ENCODE results near the gene KRT35. TPM values are rescaled to one million over a fixed set of nuclear protein-coding genes. Genes with fewer than 3 reads are reported as not detected.

KRT35 gene
- total and polyA plus RNA-seq, 12 donors, result not detected

DNA sequence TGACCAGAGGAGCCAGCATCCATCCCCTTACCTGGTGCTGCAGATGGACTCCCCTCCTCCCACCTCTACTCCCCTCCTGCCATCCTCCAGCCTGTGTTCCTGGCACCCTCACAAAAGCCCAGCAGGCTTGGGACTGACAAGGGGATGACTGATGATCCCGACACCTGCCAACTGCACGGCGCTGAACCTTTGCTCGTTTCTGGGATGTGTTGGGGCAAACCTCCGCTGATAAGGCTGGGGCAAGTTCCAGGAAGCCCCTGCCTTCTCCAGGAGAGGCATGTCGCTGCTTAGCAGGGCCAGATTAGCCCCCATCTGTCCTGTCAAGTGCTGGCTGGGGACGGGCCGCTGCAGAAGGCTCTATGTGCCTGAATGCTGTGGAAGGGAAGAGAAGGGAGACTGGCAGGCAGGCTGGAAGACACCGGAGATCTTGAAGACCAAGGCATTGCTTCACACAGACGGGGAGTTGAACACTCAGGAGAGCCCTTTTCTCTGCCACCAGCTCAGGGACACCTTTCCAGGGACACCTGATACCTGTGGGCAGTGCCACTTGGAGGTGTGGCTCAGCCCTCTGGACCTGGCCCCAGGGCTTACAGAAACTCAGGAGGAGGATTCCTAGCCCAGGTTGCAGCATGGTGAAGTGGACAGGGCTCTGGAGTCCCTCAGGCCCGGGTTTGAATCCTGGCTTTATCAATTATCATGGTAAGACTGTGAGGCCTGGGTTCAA lies 38.7 kb upstream of the KRT35 start:
- TF ChIP-seq, protein P1, sequence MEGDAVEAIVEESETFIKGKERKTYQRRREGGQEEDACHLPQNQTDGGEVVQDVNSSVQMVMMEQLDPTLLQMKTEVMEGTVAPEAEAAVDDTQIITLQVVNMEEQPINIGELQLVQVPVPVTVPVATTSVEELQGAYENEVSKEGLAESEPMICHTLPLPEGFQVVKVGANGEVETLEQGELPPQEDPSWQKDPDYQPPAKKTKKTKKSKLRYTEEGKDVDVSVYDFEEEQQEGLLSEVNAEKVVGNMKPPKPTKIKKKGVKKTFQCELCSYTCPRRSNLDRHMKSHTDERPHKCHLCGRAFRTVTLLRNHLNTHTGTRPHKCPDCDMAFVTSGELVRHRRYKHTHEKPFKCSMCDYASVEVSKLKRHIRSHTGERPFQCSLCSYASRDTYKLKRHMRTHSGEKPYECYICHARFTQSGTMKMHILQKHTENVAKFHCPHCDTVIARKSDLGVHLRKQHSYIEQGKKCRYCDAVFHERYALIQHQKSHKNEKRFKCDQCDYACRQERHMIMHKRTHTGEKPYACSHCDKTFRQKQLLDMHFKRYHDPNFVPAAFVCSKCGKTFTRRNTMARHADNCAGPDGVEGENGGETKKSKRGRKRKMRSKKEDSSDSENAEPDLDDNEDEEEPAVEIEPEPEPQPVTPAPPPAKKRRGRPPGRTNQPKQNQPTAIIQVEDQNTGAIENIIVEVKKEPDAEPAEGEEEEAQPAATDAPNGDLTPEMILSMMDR (IDR thresholded peaks at IDR 0.05), result no peak
- TF ChIP-seq POLR2A (IDR thresholded peaks at IDR 0.05), result no peak
- Histone ChIP-seq H3K27ac (no peak overlapping the region), H3K4me1 (replicated peaks in 1 of 2) (no peaks in the 10 kb centered on the region), H3K36me3 (replicated peaks in 1 of 2) (no peaks in the 10 kb centered on the region), H3K4me3 (no peak overlapping the region), H3K27me3 (no peaks in the 10 kb centered on the region), H3K9me3 (replicated peaks in 1 of 3) (no peaks in the 10 kb centered on the region)
- DNase-seq, result no peak
- intact Hi-C loops (cut with DNase I), result no loop called here
- 46 to 60% (median 50%) methylated on average over 7 to 11 of the region's 11 CpGs for WGBS, 4 donors

DNA sequence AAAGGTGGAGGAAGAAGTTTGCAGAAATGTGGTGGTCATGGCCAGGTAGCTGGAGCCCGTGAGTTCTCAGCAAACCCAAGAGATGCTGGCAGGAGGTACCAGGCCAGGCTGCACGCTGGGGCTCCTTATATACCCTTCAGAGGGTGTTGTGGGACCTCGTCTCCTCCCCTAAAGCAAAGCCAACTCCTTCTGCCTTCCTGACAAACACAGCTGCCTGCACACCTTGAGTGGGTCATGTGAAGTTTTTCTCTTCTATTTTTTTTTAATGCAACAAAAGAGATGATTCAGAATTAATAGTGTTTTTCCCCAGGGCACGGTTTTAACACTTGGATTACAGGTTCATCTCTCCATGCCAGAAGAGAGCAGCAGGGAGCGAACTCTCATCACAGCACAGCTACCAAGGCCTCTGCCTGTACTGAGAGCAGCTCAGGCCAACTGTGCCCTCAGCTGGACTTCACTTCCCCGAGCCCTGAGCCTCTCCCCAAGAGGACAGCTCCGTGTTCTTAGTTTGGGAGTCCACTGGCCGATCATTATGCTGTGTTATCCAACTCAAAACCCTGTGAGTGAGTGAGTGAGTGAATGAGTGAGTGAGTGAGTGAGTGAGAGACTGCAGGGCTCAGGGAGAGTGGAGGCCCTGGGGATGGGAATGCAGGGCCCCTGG lies 38.0 kb upstream of the KRT35 start, which contains the start of gene KRT15:
Gene KRT15 (minus strand): TSS at position 102 of the 661 bp plus-strand sequence. CDS start 63 bp downstream, at position 39.
- H3K36me3 ChIP-seq (replicated peaks in 1 of 2), result no peaks in the 10 kb centered on the region
- intact Hi-C loops (cut with DNase I), result no loop called here
- TF ChIP-seq POLR2A (IDR thresholded peaks at IDR 0.05), result no peak
- TF ChIP-seq, protein P1 (IDR thresholded peaks at IDR 0.05), result no peak
- no peak within 1 kb of the TSS for H3K27ac ChIP-seq
- no peaks in the 10 kb centered on the region for H3K9me3 ChIP-seq (replicated peaks in 1 of 3)
- DNase-seq, result no peak
- H3K4me3 ChIP-seq, result no peak within 1 kb of the TSS
- 69 to 87% (median 76%) methylated on average over 8 of the region's 8 CpGs for WGBS, 4 donors
- no peaks in the 10 kb centered on the region for H3K4me1 ChIP-seq (replicated peaks in 1 of 2)
- no peaks in the 10 kb centered on the region for H3K27me3 ChIP-seq

DNA sequence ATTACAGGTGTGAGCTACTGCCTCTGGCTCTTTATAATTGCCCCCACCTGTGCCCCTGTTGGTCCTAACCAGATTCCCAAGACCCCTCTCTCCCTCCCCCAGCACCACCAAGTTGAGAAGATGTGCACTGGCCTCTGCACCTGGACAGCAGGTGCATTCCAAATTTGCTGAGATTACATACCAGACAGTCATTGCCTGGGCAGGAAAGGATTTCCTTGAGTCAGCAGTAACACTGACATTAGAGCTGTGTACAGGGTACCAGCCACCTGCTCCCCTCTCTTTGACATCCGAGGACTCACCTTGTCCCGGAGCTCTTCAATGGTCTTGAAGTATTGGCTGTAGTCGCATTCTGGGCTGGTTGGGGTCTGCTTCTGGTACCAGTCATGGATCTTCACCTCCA lies 37.1 kb upstream of the KRT35 start:
- TF ChIP-seq POLR2A (IDR thresholded peaks at IDR 0.05), result no peak
- TF ChIP-seq, protein P1 (IDR thresholded peaks at IDR 0.05), result no peak
- no peak overlapping the region for H3K27ac ChIP-seq
- intact Hi-C loops (cut with DNase I), result no loop called here
- H3K4me3 ChIP-seq, result no peak overlapping the region
- DNase-seq, result no peak
- 67 to 91% (median 80%) methylated on average over 1 to 3 of the region's 3 CpGs for WGBS, 4 donors
- no peaks in the 10 kb centered on the region for H3K27me3 ChIP-seq
- H3K9me3 ChIP-seq (replicated peaks in 1 of 3), result no peaks in the 10 kb centered on the region
- H3K4me1 ChIP-seq (replicated peaks in 1 of 2), result no peaks in the 10 kb centered on the region
- H3K36me3 ChIP-seq (replicated peaks in 1 of 2), result no peaks in the 10 kb centered on the region

DNA sequence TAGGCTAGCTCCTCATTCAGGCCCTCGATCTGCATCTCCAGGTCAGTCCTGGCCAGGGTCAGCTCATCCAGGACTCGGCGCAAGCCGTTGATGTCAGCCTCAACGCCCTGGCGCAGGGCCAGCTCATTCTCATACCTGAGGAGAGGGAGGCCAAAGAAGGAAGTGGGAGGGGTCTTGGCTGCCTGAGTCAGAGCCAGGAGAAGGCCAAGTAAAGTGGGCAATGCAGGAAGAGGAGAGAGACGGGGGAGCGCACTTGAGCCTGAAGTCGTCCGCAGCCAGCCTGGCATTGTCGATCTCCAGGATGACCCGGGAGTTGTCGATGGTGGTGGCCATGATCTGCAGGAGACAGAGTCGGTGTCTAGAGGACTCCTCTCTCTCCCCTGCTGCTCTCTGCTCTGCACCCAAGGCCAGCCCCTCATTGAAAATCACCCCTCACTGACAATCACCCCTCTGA lies 35.9 kb upstream of the KRT35 start:
- H3K4me1 ChIP-seq (replicated peaks in 1 of 2), result no peaks in the 10 kb centered on the region
- no peaks in the 10 kb centered on the region for H3K27me3 ChIP-seq
- H3K36me3 ChIP-seq (replicated peaks in 1 of 2), result no peaks in the 10 kb centered on the region
- intact Hi-C loops (cut with DNase I), result no loop called here
- TF ChIP-seq, protein P1 (IDR thresholded peaks at IDR 0.05), result no peak
- no peak for TF ChIP-seq POLR2A (IDR thresholded peaks at IDR 0.05)
- DNase-seq, result no peak
- H3K27ac ChIP-seq, result no peak overlapping the region
- 87 to 90% (median 90%) methylated on average over 10 to 14 of the region's 14 CpGs for WGBS, 4 donors
- H3K9me3 ChIP-seq (replicated peaks in 1 of 3), result no peaks in the 10 kb centered on the region
- H3K4me3 ChIP-seq, result no peak overlapping the region
